HEK293 (cell line): ENCODE results near the gene FBXO45.

Experiments
- CTCF ChIA-PET: fragments of 350-600 bp; formaldehyde crosslinking; extraction: SDS; loops from one replicate; lab custom pipeline; 2021; ENCODE audit warnings: antibody characterized with exemption; lab: Yijun Ruan, JAX
- POLR2A ChIA-PET: fragments of 300-600 bp; formaldehyde crosslinking; extraction: SDS; loops from one replicate; lab custom pipeline; 2020; ENCODE audit warnings: antibody characterized with exemption, inconsistent platforms; lab: Yijun Ruan, JAX
- H3K27ac ChIP-seq: fragments of 200-500 bp; sonication (Bioruptor generic); 2 replicates; pipeline ENCODE4 v1.5.1; 2014; ENCODE audit warnings: low read depth, low read length, control low read depth, inconsistent platforms; ENCODE audit errors: extremely low read depth
- H3K36me3 ChIP-seq, 2 experiments: fragments of 200-500 bp in 1 of 2; sonication (Bioruptor generic) in 1 of 2; 1 replicate in 1 of 2; 2 replicates in 1 of 2; pipeline ENCODE4 v1.5.1; 2014 to 2017; ENCODE audit warnings: inconsistent platforms in 2 of 2, low read length in 2 of 2; ENCODE audit not compliant: control insufficient read depth in 2 of 2, insufficient read depth in 1 of 2
- H3K4me1 ChIP-seq: fragments of 200-500 bp; sonication (Bioruptor generic); 2 replicates; pipeline ENCODE4 v1.5.1; 2014; ENCODE audit warnings: mild to moderate bottlenecking, low read length, inconsistent platforms; ENCODE audit not compliant: control insufficient read depth, insufficient read depth
- H3K4me3 ChIP-seq: 2 replicates; pipeline ENCODE4 v1.5.1; 2011; ENCODE audit warnings: low read depth, mild to moderate bottlenecking, control low read depth, low read length, moderate library complexity
- H3K9me3 ChIP-seq: fragments of 200-500 bp; sonication (Bioruptor generic); 2 replicates; pipeline ENCODE4 v1.5.1; 2014; ENCODE audit warnings: low read depth, low read length, inconsistent platforms; ENCODE audit not compliant: control insufficient read depth, insufficient read depth
- BCL11B ChIP-seq: fragments of 450-650 bp; formaldehyde crosslinking; IDR thresholded peaks from 2 replicates; pipeline ENCODE4 v1.5.1; 2016; ENCODE audit warnings: low read depth, missing biosample characterization, missing genetic modification characterization
- EGR2 ChIP-seq: fragments of 450-650 bp; formaldehyde crosslinking; IDR thresholded peaks from 2 replicates; pipeline ENCODE4 v1.5.1; 2016; ENCODE audit warnings: low read depth, missing biosample characterization, missing genetic modification characterization
- GLIS2 ChIP-seq: fragments of 450-650 bp; formaldehyde crosslinking; IDR thresholded peaks from 2 replicates; pipeline ENCODE4 v1.5.1; 2016; ENCODE audit warnings: missing biosample characterization, missing genetic modification characterization
- KLF10 ChIP-seq: fragments of 450-650 bp; IDR thresholded peaks from 2 replicates; pipeline ENCODE4 v1.5.1; 2018; ENCODE audit warnings: missing biosample characterization, mild to moderate bottlenecking, missing genetic modification characterization
- MEIS1 ChIP-seq: sonication (generic); formaldehyde crosslinking; IDR thresholded peaks from 2 replicates; pipeline ENCODE4 v1.8.1; 2022; ENCODE audit warnings: missing genetic modification reagents, mild to moderate bottlenecking, borderline replicate concordance
- MZF1 ChIP-seq: fragments of 450-650 bp; formaldehyde crosslinking; IDR thresholded peaks from 2 replicates; pipeline ENCODE4 v1.5.1; 2017; ENCODE audit warnings: missing biosample characterization, missing genetic modification characterization, borderline replicate concordance
- PRDM1 ChIP-seq: fragments of 450-650 bp; formaldehyde crosslinking; IDR thresholded peaks from 2 replicates; pipeline ENCODE4; 2016; ENCODE audit warnings: missing biosample characterization, missing genetic modification characterization
- TSHZ1 ChIP-seq: fragments of 450-650 bp; formaldehyde crosslinking; IDR thresholded peaks from 2 replicates; pipeline ENCODE4 v1.5.1; 2016; ENCODE audit warnings: missing biosample characterization, missing genetic modification characterization, borderline replicate concordance
- ZBTB1 ChIP-seq: fragments of 450-650 bp; formaldehyde crosslinking; IDR thresholded peaks from 2 replicates; pipeline ENCODE4 v1.5.1; 2016; ENCODE audit warnings: missing biosample characterization, missing genetic modification characterization
- ZFP69B ChIP-seq: fragments of 450-650 bp; formaldehyde crosslinking; IDR thresholded peaks from 2 replicates; pipeline ENCODE4 v1.5.1; 2016; ENCODE audit warnings: missing biosample characterization, missing genetic modification characterization
- ZIC2 ChIP-seq: fragments of 450-650 bp; formaldehyde crosslinking; IDR thresholded peaks from 2 replicates; pipeline ENCODE4 v1.5.1; 2016; ENCODE audit warnings: missing biosample characterization, missing genetic modification characterization
- ZNF10 ChIP-seq: fragments of 450-650 bp; formaldehyde crosslinking; IDR thresholded peaks from 2 replicates; pipeline ENCODE4 v1.5.1; 2017; ENCODE audit warnings: missing biosample characterization, missing genetic modification characterization
- ZNF211 ChIP-seq: fragments of 450-650 bp; formaldehyde crosslinking; IDR thresholded peaks from 2 replicates; pipeline ENCODE4 v1.5.1; 2016; ENCODE audit warnings: low read depth, missing biosample characterization, missing genetic modification characterization
- ZNF214 ChIP-seq: fragments of 450-650 bp; formaldehyde crosslinking; IDR thresholded peaks from 2 replicates; pipeline ENCODE4 v1.5.1; 2017; ENCODE audit warnings: missing biosample characterization, mild to moderate bottlenecking, missing genetic modification characterization, borderline replicate concordance
- ZNF248 ChIP-seq: fragments of 450-650 bp; formaldehyde crosslinking; IDR thresholded peaks from 2 replicates; pipeline ENCODE4 v1.5.1; 2017; ENCODE audit warnings: missing biosample characterization, missing genetic modification characterization
- ZNF302 ChIP-seq: fragments of 450-650 bp; formaldehyde crosslinking; IDR thresholded peaks from 2 replicates; pipeline ENCODE4 v1.5.1; 2016; ENCODE audit warnings: missing biosample characterization, missing genetic modification characterization, low read depth
- ZNF354C ChIP-seq: fragments of 450-650 bp; formaldehyde crosslinking; IDR thresholded peaks from 2 replicates; pipeline ENCODE4 v1.5.1; 2016; ENCODE audit warnings: missing biosample characterization, missing genetic modification characterization, low read depth, borderline replicate concordance
- ZNF37A ChIP-seq: fragments of 450-650 bp; IDR thresholded peaks from 2 replicates; pipeline ENCODE4 v1.5.1; 2018; ENCODE audit warnings: missing biosample characterization, missing genetic modification characterization
- ZNF514 ChIP-seq: fragments of 450-650 bp; formaldehyde crosslinking; IDR thresholded peaks from 2 replicates; pipeline ENCODE4 v1.5.1; 2016; ENCODE audit warnings: missing biosample characterization, missing genetic modification characterization
- ZNF624 ChIP-seq: fragments of 450-650 bp; formaldehyde crosslinking; IDR thresholded peaks from 2 replicates; pipeline ENCODE4 v1.5.1; 2017; ENCODE audit warnings: missing biosample characterization, missing genetic modification characterization
- ZNF639 ChIP-seq: fragments of 450-650 bp; formaldehyde crosslinking; IDR thresholded peaks from 2 replicates; pipeline ENCODE4 v1.5.1; 2016; ENCODE audit warnings: missing biosample characterization, missing genetic modification characterization
- ZNF701 ChIP-seq: fragments of 450-650 bp; formaldehyde crosslinking; IDR thresholded peaks from 2 replicates; pipeline ENCODE4 v1.5.1; 2016; ENCODE audit warnings: missing biosample characterization, missing genetic modification characterization
- ZNF785 ChIP-seq: fragments of 450-650 bp; formaldehyde crosslinking; IDR thresholded peaks from 2 replicates; pipeline ENCODE4 v1.5.1; 2016; ENCODE audit warnings: missing biosample characterization, missing genetic modification characterization
- ZNF792 ChIP-seq: fragments of 450-650 bp; formaldehyde crosslinking; IDR thresholded peaks from 2 replicates; pipeline ENCODE4 v1.5.1; 2016; ENCODE audit warnings: missing biosample characterization, missing genetic modification characterization
- ZSCAN4 ChIP-seq: fragments of 450-650 bp; formaldehyde crosslinking; IDR thresholded peaks from 2 replicates; pipeline ENCODE4 v1.5.1; 2017; ENCODE audit warnings: missing biosample characterization, missing genetic modification characterization
- TF ChIP-seq, protein P1 (sequence below): fragments of 450-650 bp; formaldehyde crosslinking; IDR thresholded peaks from 2 replicates; pipeline ENCODE4 v1.5.1; 2016; ENCODE audit warnings: missing biosample characterization, missing genetic modification characterization, low read depth

FBXO45 gene

DNA sequence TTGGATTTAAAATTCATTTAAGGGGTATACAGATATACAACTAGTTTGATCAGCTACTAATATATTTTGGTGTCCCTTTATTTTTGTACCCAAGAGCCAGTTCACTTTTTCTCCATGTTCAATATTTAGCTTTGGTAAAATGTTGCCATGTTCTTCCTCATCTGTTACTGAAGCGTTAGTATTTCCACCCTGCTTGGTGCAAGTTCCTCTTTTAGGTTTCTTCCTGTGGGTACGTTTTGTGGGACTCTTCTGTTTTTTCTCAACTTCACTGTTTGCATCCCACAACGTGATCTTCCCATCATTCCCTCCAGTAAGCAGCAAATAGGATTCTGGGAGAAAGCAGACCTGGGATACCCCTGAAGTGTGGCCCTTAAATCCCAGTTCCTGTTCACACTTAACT is 14.3 kb upstream of the FBXO45 start (continued):
- TF ChIP-seq ZIC2 (tag by site-specific recombination) (no peak), ZNF354C (tag by site-specific recombination) (no peak), MZF1 (tag by site-specific recombination) (no peak), ZNF792 (tag by site-specific recombination) (no peak)

- CTCF ChIA-PET = interaction anchor here (0.5 to 0.6 kb wide), 3 partner anchors 65 to 336 kb away, joined by 4 to 5 read pairs (median 4); no protein-coding TSS in a partner anchor
- no peak for TF ChIP-seq TSHZ1
- no peak for TF ChIP-seq PRDM1 (tag by site-specific recombination)
- Histone ChIP-seq H3K4me3 (no peak overlapping the region), H3K4me1 (no peaks in the 10 kb centered on the region), H3K9me3 (no peaks in the 10 kb centered on the region), H3K27ac (no peak overlapping the region), H3K36me3 (peaks cover 0 to 12% of the 10 kb centered on the region in 2 experiments; a peak in 2 of 3 replicates)
- POLR2A ChIA-PET = no interaction called here
Measured at GRCh38 chr3:196555295-196555694, 13.2 kb upstream of the FBXO45 start.

GRCh38 chr3:196557236-196557635 is 11.2 kb upstream of the FBXO45 start:
- no peaks in the 10 kb centered on the region for H3K4me1 ChIP-seq
- POLR2A ChIA-PET = no interaction called here
- H3K4me3 ChIP-seq = no peak overlapping the region

GRCh38 chr3:196558476-196558875 is 10.0 kb upstream of the FBXO45 start:
- Histone ChIP-seq H3K4me1 (no peaks in the 10 kb centered on the region), H3K36me3 (peaks cover 0 to 21% of the 10 kb centered on the region in 2 experiments; a peak in 2 of 3 replicates), H3K27ac (no peak overlapping the region), H3K9me3 (no peaks in the 10 kb centered on the region), H3K4me3 (no peak overlapping the region)
- CTCF ChIA-PET = no interaction called here
- POLR2A ChIA-PET = no interaction called here
- TF ChIP-seq ZNF624 (tag by site-specific recombination) (no peak), ZNF214 (no peak), KLF10 (tag by site-specific recombination) (no peak), ZBTB1 (tag by site-specific recombination) (no peak), EGR2 (no peak), ZNF514 (tag by site-specific recombination) (no peak), ZNF10 (tag by site-specific recombination) (no peak), ZFP69B (tag by site-specific recombination) (no peak), ZNF639 (tag by site-specific recombination) (no peak), BCL11B (no peak), ZSCAN4 (tag by site-specific recombination) (no peak), ZNF701 (tag by site-specific recombination) (no peak), MEIS1 (no peak)
- TF ChIP-seq, protein P1, sequence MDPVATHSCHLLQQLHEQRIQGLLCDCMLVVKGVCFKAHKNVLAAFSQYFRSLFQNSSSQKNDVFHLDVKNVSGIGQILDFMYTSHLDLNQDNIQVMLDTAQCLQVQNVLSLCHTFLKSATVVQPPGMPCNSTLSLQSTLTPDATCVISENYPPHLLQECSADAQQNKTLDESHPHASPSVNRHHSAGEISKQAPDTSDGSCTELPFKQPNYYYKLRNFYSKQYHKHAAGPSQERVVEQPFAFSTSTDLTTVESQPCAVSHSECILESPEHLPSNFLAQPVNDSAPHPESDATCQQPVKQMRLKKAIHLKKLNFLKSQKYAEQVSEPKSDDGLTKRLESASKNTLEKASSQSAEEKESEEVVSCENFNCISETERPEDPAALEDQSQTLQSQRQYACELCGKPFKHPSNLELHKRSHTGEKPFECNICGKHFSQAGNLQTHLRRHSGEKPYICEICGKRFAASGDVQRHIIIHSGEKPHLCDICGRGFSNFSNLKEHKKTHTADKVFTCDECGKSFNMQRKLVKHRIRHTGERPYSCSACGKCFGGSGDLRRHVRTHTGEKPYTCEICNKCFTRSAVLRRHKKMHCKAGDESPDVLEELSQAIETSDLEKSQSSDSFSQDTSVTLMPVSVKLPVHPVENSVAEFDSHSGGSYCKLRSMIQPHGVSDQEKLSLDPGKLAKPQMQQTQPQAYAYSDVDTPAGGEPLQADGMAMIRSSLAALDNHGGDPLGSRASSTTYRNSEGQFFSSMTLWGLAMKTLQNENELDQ (tag by site-specific recombination) = no peak

More at GRCh38 chr3:196557236-196557635, 11.2 kb upstream of the FBXO45 start:
- no peak overlapping the region for H3K27ac ChIP-seq
- H3K36me3 ChIP-seq = peaks cover 0 to 21% of the 10 kb centered on the region in 2 experiments; a peak in 2 of 3 replicates
- H3K9me3 ChIP-seq = no peaks in the 10 kb centered on the region
- TF ChIP-seq ZNF211 (tag by site-specific recombination) = no peak
- TF ChIP-seq ZNF514 (tag by site-specific recombination) = no peak
- no peak for TF ChIP-seq ZNF785 (tag by site-specific recombination)
- TF ChIP-seq ZNF37A = no peak
- TF ChIP-seq ZNF302 (tag by site-specific recombination) = no peak
- no peak for TF ChIP-seq GLIS2 (tag by site-specific recombination)
- no peak for TF ChIP-seq ZNF248 (tag by site-specific recombination)
- CTCF ChIA-PET = no interaction called here
